GM21423 (cell line): ENCODE results near the gene TMEM94.
"Not testable (repeated sequence)": the region's sequence is repeated elsewhere in the genome, so short reads cannot be mapped to it uniquely, and the experiment has no call there.

Source experiments
- ATAC-seq: cut with Tn5 transposase; IDR thresholded peaks from one replicate; pipeline ENCODE4 v1.9.1; 2021; ENCODE audit warnings: mild to moderate bottlenecking, moderate library complexity; ENCODE audit not compliant: unreplicated experiment

TMEM94 gene

DNA sequence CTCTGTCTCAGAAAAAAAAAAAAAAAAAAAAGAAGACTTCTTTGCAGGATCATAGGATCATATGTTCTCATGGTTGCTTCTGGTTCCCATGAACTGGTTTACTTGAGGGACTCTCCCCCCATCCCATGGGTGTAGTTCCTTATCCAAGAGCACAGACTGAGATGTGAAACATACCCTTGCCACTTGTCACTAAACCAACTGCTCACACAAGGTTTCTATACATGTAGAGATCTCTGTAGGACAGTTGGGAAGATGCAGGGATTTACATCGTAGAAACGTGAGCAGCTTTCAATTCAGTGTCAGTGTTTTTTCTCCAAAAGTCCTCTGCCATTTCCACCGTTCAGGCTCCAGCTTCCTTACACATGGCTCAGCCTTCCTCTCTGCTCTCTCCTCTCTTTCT, 11.1 kb upstream of the TMEM94 start:
- no peak for ATAC-seq

DNA sequence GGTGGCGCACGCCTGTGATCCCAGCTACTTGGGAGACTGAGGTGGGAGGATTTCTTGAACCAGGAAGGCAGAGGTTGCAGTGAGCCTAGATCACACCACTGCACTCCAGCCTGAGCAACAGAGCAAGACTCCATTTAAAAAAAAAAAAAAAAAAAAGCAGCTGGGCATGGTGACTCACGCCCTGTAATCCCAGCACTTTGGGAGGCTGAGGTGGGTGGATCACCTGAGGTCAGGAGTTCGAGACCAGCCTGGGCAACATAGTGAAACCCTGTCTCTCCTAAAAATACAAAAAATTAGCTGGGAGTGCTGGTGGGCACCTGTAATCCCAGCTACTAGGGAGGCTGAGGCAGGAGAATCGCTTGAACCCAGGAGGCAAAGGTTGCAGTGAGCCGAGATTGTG, 10.5 kb upstream of the TMEM94 start:
- not testable (repeated sequence) for ATAC-seq

DNA sequence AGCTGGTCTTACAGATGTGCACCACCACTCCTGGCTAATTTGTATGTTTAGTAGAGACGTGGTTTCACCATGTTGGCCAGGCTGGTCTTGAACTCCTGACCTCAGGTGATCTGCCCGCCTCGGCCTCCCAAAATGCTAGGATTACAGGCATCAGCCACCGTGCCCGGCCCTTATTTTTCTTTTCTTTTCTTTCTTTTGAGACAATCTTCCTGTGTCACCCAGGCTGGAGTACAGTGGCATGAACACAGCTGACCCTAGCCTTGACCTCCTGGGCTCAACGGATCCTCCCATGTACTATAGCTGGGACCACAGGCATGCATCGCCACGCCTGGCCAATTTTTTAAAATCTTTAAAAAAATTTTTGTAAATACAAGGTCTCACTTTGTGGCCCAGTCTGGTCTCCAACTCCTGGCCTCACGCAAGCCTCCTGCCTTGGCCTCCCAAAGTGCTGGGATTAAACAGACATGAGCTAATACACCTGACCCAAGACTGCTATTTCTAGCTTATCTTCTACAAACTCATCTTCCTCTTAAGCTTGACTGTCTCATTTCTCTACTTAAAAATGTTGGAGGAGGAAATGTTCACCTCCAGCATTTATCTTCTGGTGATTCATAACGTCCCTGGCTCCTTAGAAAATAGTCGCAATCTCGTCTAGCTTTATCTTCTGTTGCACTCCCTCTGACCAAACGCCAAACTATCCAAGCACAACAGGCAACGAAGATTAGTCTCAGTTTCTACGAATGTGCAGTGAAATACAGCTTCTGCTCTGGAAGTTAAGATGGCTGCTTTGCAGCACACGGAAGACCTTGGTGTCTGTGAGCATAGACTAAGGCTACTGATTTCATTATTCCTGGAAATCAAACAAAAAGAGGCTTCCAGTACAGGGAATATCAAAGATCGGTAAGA, 8.2 kb upstream of the TMEM94 start:
- ATAC-seq: no peak

DNA sequence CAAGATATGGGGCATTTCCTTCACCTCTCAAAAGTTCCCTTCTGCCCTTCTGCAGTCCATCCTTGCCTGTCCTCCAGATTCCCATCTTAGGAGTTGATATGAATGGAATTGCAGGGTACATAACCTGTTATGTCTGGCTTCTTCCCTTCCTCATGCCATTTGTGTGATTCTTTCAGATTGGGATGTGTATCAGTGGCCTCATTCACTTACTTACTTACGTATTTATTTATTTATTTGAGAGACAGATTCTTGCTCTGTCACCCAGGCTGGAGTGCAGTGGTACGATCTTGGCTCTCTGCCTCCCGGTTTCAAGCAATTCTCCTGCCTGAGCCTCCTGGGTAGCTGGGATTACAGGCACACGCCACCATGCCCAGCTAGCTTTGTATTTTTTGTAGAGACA, 6.2 kb upstream of the TMEM94 start:
- no peak for ATAC-seq

DNA sequence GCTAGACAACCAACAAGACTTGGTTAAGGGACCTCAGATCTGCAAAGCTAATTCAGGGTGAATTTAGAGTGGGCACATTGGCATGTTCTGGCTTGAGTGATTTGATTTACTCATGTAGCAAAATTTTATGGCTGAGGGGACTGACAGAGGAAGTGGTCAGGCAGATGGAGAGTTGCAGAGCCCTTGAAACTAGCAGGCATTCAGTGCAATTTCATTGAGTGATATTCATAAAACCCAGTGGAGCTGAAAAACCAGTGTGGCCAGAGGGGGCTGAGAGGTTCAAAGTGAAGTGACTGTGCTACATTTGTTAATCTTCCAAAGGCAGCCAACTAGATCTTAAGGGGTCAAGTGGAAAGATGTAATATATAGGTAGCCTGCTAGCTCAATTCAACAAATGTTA, 2.2 kb upstream of the TMEM94 start:
- ATAC-seq: no peak

DNA sequence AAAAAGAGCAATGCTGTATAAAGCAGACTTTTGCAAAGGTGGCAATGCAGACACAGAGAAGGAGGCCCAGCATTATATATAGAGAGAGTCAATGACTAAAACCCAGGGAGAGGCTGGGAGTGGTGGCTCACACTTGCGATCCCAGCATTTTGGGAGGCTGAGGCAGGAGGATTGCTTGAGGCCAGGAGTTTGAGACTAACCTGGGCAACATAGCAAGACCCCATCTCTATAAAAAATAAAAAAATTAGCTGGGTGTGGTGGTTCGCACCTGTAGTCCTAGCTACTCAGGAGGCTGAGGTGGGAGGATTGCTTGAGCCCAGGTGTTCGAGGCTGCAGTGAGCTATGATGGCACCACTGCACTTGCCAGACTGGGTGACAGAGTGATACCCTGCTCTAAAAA, 1.8 kb upstream of the TMEM94 start:
- not testable (repeated sequence) for ATAC-seq

DNA sequence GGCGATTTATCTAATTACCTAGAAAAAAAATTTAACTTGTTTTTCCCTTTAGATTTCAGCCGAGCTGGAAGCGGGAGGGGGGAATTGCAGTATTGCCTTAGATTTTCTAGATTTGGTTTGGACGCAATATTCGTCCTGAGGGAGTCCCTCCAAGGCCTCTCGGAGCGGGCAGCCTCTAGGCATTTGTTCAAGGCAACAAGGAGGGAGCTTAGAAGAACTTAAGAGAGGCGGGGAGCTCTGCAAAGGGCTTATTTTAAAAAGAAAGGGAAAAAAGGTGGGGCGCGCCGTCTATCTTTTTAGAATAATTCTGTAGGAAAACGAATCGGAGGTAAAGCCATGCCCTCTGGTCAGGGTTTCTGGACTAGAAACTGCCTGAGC, 407 bp upstream of the TMEM94 start:
- ATAC-seq: no peak

DNA sequence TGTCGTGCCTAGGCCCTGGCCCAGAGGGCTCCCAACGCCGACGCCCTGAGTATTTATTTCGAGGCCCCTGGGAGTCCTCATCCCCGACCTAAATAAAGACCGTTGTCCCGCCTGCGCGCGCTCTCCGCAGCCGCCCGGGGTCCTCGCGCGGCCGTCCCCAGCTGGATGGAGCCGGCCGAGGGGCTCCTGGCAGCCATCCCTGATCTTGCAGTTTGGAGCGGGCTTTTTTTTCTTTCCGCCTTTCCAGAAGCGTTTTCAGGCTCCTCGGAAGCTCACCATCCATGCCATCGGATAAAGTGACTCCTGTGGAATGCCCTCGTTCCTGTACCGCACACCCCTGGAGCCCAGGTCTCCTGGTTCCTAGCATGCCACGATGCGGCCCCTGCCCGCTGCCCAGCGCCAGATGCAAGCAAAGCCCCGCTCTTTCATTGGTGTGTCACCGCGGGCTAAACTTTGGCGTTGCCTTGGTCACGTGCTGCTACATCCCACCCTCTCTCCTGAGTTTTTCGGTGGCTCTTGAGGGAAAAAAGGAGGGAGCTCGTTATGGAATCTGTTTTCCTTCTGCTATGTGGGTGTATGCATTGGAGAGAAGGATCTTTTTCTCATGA, 716 bp downstream of the TMEM94 start:
- ATAC-seq: no peak

DNA sequence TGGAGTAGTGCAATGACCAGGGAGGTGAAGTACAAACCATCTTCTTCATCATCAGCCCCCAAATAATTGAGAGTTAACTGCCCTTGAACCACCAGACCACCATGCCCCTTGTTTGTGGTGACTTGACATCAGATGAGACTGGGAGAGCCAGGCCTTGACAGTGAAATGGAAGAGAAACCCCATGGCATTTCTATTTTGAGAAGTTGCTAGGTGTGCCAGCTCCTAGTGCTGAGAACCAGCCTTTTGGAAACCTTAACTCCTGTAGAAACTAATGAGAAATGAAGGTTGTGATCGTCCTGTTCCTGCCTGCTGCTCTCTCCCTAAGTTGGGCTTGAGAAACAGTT, 2.8 kb downstream of the TMEM94 start:
- no peak for ATAC-seq

DNA sequence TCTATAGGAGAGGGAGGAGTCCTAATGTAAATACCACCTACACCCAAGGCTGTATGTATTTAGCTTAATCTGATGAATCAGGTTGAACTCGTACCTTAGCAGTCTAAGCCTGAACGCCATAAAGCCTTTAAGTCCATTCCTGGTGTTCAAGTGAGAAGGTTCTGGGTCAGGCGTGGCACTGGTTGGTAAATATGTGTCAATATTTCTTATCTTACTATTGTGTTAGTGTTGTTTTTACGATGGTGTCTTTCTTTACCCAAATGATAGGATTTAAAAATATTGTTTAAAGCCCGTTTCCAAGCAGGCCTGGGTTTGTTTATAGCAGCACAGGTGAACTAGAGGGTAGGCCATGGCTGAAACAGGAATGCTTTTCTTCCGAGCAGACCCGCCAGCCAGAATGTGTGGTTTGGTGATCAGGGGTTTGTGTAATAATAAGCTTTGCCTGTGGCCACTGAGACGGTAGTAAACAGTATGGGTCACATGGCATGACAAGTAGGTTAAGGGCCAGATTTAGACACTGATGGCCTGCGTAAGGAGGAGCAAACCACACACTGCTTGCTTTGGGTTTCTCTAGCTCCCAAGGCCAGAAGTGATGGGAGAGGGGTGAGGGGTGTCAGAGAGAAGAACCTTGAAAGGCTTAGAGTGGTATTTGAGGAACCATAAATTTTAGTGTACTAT, 3.3 kb downstream of the TMEM94 start:
- no peak for ATAC-seq

DNA sequence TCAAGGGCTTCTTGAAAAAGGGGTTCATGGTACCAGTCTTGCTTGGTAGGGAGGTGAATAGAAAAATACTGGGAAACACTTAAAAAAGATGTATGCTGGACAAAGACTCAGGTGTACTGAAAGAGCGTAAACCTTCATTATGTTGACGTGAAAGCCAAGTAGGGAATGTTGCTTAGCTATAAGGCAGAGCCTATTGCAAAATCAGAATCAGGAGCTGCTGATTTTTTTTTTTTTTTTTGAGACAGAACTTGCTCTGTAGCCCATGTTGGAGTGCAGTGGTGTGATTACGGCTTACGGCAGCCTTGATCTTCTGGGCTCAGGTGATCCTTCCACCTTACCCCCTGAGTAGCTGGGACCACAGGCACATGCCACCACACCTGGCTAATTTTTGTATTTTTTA, 3.9 kb downstream of the TMEM94 start:
- no peak for ATAC-seq

DNA sequence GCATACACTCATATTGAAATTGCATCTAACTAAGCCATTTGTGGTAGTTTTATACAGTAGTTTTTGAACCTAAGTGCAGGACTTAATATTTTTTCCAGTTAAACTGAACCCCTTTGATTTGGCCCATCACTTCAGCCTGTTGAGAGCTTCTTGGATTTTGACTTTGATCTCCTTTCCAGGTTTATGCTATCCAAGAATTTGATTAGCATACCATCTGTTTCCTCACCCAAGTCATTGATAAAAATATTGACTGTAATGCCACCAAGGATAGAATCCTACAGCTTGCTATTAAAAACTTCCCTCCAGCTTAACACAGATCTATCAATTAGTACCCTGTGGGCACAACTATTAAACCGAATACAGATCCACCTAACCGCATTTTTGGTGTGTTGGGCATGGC, 7.2 kb downstream of the TMEM94 start:
- no peak for ATAC-seq

DNA sequence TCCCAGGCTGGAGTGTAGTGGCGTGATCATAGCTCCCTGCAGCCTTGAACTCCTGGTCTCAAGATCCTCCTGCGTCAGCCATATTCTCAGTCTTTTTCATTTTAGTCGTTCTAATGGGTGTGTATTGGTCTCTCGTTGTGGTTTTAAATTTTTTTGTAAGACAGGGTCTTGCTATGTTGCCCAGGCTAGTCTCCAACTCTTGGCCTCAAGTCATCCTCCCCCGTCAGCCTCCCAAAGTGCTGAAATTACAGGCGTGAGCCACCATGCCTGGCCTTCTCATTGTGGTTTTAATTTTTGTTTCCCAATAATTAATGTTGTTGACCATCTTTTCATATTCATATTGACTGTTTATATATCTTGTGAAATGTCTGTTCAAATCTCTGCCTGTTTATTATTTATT, 8.6 kb downstream of the TMEM94 start:
- no peak for ATAC-seq

DNA sequence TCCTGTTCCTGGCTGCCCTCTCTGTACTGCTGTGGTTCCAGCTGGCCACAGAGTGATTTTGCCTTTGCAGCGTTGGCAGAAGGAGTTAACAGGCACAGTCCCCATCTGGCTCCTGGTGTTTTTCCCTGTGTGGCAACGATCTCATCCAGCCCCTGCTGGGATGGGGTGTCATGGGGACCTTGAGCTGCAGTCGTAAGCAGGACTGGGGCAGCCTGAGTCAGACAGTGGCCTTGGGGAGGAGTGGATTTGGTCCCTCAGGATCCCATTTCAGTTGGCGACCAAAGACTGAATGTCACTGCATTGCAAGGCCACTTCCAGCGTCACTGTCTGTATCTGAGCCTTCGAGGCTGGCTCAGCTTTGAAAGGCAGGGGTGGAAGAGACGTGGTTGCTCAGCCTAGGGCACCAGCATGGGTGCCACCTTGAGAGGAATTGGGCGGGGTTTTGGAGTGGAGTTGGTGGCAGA, 11.9 kb downstream of the TMEM94 start:
- ATAC-seq: no peak

DNA sequence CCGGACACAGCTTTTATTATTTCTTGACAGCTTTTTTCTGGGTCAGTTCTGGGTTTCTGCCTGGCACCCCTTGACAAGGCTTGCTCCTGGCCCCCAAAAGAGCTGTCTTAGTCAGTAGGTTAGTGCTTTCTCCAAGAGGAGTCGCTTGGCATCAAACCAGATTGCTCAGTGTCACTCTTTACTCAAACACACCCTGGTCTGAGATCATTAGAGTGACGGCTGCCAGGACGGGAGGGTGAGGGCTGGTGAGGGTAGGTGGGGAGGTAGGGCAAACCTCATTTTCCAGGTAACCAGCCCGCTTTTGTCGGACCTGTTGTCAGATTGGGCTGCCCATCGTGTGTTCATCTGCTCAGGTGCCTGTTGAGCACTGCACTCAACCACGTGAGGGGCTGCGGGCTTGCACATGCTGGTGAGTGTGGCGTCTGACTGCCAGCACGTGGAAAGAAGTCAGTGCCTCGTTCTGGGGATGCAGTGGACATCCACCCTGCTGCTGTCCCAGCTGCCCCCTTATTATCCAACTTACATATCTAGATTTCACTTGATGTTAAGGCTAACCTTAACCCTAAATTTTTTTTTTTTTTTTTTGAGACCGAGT, 12.4 kb downstream of the TMEM94 start:
- no peak for ATAC-seq

DNA sequence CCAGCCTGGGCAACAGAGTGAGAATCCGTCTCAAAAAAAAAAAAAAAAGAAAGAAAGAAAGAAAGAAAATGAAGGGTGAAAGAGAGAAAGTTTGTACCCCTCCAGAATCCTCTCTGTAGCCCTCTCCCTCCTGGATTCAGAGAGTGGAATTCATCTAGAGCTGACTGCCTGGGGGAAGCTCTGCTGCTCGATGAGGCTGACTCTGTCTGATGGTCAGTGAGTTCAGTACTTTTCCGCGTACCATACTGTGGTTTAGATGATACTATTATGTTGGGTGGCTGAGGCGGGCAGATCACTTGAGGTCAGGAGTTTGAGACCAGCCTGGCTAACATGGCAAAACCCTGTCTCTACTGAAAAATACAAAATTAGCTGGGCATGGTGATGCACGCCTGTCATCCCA, 14.8 kb downstream of the TMEM94 start:
- ATAC-seq: no peak

DNA sequence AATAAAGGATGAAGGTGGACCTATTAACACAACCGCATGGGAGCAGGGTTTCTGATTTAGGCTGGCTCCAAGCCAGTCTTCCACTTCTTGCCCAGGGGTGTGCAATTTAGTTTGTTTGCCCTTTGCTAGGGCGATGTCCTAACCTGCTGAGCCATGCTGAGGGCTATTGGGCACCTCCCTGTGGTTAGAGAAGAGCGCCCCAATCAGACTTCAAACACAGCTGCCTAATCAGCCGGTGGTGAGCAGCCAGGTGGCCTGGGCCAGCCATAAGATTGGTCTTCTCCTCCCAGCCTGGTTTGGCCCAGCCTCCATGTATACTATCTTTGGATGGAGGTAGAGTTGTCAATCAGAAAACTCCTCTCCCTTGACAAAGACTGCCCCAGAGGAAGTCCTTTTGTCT, 15.7 kb downstream of the TMEM94 start:
- no peak for ATAC-seq

DNA sequence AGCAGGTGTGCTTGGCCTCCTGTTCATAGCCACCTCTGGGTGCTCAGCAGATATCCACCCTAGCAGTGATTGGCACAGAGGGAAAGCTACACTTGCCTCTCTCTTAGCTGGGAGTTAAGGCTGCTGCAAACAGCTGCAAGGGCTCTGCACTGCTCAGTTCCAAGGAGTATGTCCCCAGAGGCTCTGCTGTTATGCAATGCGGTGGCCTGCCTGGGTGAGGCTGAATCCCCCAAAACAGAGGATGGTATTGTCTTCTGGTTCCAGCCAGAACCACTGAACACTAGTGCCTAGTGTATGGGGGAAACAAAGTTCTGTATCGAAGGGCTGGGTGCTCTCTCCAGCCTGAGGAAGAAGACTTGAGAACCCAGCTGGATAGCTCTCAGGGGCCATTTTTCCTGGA, 16.8 kb downstream of the TMEM94 start:
- ATAC-seq: no peak

DNA sequence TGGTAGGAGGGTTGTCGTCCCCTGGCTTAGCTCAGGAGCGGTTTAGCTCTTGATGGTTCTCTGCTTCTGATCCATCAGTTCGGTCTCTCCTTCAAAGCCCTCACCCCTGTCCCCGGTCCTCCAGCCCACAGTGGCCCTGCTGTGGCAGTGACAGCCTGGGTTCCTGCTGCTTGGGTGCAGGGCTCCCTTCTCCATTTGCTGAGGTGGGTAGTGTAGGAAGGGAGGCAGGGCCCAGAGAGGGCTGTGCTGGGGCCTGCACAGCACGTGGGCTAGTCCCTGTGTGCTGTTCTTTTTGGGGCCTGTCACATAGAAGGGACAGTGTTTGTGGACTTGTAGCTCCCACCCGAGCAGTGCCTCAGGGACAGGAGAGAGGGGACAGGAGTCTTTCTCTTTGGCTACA, 18.3 kb downstream of the TMEM94 start:
- no peak for ATAC-seq

DNA sequence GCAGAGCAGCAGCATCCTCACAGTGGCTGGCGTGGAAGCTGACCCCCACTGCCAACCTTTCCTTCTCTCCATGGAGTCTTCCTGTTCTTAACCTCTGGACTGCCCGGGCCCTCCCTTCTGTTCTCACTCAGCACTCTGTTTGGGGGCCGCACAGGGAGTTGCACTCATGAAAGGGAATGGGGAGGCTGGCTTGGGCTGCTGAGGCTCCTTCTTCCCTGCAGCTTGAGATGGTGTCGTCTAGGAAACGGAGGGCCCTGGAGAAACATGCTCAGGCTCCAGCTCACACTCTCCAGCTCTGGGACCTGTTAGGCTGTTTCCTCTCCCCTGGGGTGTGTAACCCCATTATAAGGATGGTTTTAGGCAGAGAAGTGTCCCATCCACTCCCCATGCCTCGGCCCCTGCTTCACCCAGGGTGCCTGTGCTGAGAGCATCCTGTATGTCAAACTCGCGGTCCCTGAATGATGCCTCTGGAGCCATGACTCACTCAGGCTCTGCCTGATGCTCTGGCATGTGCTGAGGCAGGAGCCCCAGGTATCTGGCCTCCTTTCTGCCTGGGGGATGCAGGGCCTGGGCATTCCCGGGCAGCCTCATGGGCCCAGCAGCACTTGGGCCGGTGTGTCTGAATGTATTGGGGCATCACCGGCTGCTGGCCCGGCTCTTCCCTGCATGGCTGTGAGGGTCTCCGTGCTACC, 18.9 kb downstream of the TMEM94 start:
- ATAC-seq: no peak

DNA sequence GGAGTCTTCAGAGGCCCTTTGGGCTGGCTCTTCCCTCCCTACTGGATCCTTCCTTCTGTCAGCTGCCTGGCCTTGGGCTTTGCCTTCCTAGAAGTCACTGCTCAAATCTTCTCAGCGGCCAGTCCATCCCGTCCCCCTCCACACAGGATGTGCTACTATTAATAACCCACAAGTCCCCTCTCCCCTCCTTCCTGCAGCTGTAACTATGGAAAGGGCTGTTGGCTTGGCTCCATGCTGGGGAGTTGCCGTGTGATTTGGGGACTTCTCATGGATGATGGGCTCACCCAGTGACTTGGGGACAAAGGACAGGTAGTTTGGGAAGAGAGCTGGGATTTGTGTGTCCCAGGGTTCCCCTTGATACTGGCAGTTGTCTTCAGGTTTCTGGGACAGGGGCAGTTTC, 19.4 kb downstream of the TMEM94 start:
- no peak for ATAC-seq
